ENCODE measurements around the gene NTM.

DNA sequence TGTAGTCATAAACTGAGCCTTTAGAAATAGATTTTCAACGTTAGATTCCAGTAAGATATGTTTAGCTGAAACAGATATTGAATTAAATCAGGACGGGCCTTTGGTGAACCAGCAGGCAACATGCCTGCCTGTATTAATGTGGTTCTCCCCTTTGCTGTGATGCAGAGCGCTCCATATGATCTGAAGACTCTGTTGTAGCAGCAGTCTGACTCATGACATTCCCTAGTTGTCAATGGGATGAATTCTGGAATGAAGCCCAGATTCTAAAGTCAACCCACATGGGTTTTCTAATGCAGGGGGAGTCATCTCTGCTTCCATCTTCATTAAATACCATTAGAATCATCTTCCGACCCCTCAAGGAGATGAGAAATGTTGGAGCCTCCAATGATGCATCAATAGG, 864.5 kb downstream of the NTM start:
- TF ChIP-seq CTBP1 (IDR thresholded peaks at IDR 0.05; ENCODE audit: borderline replicate concordance) (no peak), FOXM1 (IDR thresholded peaks at IDR 0.05; ENCODE audit: borderline replicate concordance) (no peak), SP1 (IDR thresholded peaks at IDR 0.05) (no peak)
